DLD1 (cell line): ENCODE results near the gene LEMD1.

Source experiments
- in situ Hi-C: cut with HindIII; loops from 2 replicates; pipeline ENCODE4 v1.10.0; 2017; ENCODE audit warnings: low sequenced_read_pairs

Gene LEMD1, protein sequence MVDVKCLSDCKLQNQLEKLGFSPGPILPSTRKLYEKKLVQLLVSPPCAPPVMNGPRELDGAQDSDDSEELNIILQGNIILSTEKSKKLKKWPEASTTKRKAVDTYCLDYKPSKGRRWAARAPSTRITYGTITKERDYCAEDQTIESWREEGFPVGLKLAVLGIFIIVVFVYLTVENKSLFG

DNA sequence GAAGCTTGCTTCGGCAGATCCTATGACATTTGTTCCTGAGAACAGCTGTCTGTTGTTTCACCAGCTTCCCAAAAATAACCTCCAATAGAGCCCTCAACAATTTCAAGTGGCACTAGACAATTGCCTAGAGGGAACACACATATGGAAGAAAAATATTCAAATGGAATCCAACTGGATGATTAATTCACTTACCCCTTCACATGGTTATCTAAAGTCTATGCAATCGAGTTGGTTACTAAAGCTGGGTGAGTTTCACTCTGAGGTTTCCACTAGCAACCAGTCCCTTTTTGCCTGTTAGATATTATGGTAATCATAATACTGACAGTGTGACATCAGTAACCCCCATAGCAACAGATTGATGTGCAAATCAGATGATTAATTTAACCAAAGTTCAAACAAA, at the start of gene LEMD1:
Gene LEMD1 (minus strand): TSS at position 259 of the 400 bp plus-strand sequence. CDS start 1,520 bp downstream, outside the sequence.
- in situ Hi-C loops = no loop called here

DNA sequence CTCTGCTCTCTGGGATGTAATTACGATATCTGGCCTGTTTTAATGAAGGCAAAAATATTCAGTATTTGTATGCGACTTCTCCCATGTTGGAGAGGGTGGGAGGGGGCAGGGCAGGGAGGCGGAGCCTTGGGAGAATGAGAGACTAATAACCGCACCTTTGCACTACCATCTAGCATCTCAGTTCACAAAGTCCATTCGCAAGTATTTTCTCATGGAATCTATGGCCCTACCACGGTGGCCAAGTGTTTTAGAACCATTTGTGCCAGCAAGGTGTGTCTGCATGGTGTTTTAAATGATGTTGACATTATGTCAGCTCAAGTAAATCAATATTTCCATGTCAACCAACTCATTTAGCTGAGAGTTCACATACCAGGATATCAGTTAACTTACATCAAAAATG, 48.3 kb upstream of the LEMD1 start:
- in situ Hi-C loops = no loop called here

DNA sequence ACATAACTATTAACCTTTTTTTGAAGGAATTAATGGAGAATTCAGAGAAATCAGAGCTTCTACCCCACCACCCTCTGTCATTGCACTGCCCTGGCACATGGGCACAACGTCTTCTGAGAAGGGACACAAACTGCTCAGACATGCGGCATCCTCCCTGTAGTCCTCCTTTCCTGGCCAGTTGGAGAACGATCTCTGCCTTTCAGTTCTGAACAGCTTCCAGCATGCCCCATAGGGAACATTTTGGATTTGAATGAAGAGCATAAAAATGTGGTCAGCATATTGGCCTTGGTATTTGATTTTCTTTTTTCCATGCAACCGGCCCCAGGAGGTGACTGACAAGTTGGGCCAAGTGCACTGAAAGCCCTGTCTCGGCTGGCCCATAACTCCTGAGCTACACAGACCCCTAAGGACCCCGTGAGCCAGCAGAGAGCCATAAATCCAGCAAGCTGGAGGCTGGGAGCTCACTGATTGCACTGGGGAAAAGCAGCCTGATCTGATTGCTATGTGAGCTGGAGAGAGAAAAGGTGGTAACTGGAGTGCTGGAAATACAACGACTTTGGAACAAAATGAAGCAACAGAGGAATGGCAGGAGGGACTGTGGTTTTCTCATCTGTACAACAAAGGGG, 44.9 kb upstream of the LEMD1 start:
- in situ Hi-C loops = no loop called here

DNA sequence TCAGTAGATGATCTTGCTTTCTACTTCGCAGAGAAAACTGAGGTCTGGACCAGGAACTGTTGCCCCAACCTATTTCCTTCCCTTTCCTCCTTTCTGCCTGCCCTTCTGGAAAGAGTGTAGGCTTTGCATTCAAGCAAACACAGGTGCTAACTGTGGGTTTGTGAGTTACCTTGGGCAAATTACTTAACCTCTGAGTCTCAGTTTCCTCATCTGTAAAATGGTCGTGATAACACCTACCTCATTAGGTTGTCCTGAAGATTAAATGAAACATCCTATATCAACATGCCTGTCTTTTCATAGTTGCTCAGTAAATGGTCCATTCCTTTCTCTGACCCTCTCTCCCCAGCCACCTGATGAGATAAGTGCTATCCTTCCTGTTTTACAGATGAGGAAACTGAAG, 43.5 kb upstream of the LEMD1 start:
- in situ Hi-C loops = no loop called here

DNA sequence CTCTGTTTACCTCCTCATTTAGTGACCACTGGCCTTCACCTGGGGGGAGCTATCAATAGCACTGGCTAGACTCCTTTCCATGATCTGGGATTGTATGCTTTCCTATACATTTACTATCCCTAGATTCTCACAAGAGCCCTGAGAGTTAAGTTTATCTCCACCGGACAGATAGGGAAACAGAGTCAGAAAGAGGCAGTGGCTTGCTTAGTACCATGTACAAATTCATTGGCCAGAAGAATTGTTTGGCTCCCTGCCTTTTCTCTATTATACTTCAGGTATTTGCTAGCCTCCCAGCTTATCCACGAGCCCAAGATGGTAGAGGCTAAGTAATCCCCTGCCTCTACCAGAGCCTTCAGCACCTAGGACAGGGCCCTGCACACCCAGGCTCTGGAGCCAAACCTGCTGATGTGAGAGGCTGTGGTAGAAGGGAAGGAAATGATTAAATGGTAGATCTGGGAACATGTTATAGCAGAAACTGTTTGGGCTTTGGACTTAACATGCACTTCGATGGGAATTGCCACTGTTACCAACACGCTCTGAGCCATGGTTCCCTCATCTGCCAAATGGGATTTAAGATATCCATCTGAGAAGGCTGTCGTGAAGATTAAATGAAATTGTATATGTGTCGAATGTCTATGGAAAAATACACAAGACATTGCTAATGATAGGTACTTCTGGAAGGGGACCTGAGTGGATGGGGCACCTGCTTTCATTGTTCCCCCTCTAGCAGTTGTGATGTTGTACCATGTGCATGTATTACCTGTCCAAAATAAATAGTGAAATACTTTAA, 37.1 kb upstream of the LEMD1 start:
- in situ Hi-C loops = no loop called here

DNA sequence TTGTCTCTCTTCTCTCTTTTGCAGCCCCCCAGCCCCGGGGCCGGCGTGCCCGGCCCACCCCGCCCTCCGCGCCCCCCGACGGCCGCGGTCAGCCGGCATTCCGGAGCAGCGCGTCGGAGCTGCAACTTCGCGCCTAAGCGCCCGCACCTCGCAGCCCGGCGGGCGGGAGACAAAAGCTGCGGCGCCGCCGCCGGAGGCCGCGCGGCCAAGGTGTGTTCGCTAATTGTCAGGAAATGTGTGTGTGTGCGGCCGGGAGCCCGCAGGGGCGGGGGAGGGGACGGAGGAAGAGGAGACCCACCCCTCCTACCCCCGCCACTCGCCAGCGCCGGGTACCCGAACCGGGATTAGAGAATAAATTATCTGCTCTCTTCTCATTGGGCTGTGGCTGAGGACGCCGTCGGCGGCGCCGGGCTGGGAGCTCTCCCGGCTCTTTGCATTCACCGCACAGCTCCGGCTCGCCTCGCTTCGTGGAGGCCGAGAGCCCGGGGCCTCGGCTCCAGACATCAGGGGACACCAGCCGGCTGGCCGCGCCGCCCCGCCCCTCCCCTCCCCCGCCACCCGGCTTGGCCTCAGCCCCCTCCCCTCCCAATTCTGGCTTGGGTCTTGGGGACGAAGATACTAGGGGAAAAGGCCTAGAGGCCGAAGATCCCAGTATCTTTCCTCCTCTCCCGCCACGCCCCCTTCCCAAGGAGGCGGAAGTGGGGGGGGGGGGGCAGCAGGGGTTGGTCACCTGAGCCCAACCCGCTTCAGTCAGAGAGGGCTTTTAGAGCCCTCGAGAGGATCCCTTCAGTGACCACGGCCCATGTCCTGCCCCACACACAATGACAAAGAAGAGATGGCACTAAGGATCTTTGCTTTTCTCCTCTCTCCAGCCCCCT, 35.3 kb upstream of the LEMD1 start:
- in situ Hi-C loops = no loop called here

DNA sequence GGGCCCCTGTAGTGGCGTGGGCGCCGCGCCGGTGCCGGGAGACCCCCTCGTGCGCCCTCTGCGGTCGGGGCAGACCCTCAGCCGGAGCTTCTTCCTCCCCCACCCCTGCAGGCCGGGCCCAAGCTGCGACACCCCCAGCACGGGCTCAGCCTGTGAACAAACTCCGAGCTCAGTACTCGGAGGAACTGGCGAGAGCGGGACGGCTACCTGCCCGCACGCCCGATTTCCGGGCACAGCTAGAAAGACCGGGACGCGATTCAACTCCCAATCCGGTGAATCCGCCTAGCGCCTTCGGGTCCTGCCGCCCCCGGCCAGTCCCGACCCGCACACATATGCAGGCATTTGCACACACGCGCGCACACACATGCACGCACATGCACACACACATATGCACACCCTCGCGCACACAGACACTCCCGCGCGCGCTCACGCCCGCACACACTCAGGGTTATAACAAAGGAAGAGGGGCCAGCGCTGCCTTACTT, 34.6 kb upstream of the LEMD1 start:
- in situ Hi-C loops = no loop called here

DNA sequence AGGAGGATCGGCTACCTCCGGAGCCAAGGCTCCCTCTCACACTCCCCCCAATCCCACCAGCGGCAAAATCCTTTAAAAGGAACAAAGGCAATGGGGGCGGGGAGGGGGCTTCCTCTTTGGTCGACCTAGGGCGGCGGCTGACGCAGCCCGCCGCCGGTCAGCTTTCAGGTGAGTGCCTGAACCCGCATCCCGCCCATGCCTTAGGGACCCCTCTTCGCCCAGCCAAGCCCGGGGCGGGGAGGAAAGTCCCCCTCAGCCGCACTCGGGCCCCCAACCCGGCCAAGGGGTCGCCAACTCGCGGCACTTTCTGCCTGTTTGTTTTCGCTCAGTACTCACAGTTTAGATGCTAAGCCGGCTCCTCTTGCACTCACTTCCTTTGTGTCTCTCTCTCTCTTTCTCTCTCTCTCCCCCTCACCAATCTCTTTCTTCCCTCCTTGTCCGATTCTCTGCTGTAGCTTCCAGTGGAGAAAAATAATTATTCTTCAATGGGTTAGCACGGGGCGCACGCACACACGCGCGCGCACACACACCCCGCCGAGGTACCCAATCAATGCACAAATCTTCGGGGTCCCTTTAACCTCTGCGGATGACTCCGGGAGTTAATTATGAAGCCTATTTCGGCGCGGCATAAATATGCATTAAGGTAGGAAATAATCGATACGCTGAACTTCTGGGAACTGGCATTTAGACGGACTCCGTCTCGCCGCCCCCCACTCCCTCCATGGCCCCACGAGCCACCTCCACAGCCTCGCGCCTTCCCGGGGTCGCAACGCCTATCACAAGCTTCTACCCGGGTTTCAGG, 33.9 kb upstream of the LEMD1 start, which contains the start of gene BLACAT1:
Gene BLACAT1 (minus strand): TSS at position 465 of the 802 bp plus-strand sequence.
- in situ Hi-C loops = no loop called here

DNA sequence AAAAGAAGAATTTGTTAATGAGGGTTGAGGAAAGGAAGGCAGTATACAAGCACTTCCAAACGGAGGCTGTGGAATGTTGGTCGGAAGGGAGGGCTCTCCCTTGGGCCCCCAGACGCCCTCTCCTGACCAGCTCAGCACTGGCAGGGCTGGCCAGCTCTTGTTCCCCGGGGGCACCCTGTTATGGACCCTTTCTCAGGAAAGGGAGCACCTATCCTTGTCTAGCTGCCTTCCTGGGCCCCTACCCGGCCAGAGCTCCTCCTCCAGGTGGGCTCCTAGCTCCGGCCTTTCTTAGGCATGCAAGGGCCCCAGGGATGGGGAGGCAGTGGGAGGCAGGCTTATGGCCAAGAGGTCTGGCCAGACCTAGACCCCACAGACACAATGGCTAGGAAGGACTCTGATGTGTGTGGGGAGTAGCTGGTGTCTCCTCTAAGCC, 33.1 kb upstream of the LEMD1 start:
- in situ Hi-C loops = no loop called here

DNA sequence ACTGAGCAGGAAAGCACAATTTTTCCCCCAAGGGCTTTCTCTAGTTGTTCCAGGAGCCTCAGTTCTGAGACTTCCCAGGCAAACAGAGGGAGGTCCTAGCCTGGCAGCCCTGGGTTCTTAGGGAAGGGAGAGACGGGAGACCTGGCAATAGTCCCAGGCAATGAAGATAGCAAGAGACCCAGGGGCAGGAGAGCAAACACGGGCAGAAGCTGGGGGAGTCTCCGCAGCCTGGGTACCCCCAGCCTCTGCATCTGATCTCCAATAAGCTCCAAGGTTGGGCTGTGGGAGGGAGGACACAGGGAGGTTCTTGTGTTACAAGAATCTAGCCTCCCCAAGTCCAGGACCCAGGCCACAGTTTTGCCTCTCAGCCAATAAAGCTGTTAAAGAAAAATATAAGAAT, 31.6 kb upstream of the LEMD1 start:
- in situ Hi-C loops = no loop called here

DNA sequence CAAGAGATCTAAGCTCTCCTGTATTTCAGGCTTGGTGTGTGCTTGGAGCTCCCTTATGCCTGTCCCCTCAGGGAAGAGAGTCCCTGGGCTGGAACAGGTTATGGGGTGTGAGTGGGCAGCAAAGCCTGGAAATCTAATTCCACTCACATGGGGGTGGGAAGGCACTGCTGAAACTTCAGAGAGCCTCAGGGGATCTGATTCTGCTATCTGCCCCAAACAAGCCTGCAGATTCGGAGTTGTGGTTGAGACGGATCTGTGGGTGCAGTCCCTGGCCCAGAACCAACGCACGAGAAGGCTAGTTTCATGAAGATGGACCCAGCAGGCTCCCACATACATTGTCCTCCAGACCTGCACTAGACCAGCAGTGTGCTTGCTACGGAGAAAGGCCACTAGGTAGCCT, 31.1 kb upstream of the LEMD1 start:
- in situ Hi-C loops = no loop called here

DNA sequence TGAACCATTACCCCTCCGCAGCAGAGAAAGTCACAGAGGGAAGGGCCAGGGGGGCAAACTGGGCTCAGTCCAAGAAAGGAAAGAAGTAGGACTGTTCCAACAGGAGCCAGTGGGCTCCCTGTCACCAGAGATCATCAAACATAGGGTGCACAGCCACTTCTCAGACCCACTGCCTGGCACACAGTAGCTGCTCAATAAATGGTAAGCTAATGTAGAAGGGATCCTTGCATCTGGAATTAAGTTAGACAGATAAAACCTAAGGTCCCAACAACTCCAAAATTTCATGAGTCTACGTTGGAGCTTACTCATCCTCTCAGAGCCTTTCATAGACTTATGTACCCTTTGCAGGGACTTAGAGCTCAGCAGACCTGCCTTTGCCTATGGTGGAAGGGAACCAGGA, 30.5 kb upstream of the LEMD1 start:
- in situ Hi-C loops = no loop called here

DNA sequence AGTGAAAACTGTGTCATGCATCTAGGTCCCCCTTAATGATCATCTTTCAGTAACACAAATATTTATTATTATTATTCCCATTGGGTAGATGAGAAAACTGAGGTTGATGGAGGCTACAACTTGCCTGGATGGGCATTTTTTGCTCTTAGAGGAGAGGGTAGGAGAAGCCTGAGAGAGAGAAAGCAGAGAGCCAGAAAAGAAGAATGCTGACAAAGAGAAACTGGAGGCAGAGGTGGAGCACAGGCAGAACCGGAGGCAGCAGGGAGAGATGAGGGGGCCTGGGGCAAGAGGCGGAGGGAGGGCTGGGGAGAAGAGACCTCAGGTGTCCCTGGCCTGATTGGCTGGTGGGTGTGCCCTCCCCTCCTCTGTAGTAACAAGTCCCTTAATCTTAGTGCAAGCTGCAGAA, 29.9 kb upstream of the LEMD1 start:
- in situ Hi-C loops = no loop called here

DNA sequence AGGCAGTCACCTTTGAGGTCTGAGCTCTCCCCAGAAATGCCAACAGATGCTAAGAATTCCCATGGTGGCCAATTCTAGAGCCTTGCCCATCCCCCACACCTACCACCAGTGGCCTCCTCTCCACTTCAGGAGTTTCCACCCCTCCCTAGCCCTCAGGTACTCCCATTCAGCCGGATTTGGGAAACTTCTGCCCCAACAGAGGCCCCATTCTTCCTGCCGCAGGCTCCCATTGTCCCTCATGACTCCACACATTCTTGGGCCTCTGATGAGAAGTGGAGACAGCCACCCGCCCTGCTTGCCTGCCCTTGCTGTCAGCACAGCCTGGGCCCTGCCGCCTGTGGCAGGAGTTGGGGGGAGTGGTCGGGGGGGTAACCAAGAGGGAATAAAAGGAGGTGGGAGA, 29.3 kb upstream of the LEMD1 start:
- in situ Hi-C loops = no loop called here

DNA sequence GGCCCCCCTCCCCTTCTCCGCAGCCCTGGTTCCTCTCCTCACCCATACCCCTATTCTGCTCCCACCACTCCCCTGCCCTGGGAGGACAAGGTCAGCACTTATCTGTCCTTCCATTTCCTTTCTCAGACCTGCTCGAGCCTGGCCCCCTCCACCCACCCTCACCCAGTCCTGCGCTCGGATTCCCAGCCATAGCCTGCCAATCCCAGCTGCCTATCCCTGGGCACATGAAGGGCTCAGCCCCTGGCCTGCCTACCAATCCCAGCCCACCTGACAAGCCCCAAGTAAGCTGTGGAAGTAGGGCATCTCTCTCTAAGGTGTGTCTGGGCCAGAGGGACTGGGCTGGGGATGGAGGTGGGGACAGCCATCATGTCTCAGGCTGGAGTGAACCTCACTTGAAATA, 28.6 kb upstream of the LEMD1 start:
- in situ Hi-C loops = no loop called here

DNA sequence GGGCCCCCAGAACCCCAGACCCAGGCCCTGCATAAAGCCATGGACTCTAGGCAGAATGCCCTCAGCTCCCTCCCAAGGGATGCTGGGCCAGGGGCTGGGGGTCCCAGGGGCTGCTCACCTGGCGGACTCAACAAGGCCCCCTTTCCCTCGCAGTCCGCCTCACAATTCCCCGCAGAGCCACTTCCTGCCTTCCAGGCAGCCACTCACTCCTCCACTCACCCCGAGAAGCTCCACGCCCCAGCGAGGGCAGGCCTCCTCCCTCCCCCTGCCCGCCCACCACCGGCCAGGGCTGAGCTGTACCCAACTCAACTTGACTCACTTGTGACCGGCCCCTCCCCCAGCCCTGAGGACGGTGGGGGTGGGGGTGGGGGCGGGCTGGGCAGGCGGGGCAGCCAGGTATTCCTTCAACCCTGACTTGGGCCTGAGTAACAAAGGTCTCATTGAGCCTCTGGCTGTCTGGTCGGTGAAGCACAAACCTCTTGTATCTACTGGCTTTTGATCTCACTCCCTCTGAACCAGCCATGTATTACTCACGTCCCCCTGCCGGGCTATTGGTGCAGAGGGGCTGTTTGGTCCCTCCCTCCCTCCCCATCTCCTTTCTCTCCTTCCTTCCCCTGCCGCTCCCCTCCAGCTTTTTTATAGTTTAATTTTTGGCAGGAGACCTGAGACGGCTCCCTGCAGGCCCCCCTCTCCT, 28.0 kb upstream of the LEMD1 start:
- in situ Hi-C loops = no loop called here

DNA sequence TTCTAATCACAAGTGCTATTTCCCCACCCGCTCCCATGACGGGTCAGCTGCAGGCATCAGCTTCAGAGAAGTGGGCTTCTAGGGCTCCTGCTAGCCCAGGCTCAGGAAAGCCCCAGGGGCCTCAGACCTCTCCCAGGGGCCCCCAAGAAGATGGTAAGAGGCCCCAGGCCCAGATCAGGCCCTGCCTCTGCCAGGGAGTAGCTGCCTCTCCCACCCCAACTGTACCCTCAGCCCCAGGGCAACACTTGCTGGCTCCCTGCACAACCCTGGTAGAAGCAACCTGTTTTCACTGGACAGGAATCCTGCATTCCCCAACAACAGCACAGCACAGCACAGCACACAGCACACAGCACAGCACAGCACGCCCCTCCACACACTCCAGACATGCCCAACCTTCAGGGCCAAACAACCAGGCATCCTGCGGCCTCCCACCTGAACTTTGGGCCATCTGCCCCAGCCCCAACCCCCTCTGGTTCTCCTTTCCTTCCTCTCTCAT, 27.4 kb upstream of the LEMD1 start:
- in situ Hi-C loops = no loop called here

DNA sequence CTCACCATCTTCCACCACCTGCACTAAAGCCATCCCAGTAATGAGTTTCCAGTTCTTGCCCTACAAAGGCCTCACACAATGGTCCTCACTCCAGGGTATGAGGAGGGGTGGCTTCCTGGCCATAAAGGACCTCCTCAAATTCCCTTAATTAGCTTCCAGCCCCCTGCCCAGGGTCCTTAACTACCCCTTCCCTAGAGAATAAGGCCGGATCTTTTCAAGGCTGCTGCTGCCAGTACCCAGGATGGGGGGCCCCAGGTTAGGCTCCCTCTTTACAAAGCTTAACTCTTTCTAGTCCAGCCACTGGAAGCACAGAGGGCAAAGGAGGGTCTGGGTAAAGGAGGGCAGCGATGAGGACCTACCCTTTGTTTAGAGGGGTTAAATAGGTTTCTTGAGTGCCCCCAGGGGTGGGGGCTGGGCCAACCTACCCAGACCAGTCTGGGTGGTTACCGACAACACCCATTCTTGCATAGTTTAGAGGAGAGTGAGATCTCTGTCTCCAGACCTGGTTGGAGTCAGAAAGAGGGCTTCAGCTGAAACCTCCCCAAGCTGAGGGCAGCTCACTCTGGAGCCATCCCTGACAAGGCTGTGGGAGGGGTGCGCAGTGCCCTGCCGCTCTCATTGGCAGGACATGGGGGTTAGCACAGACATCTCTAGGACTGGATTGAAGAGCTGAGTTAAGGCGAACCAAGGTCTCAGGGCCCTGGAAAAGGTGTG, 26.8 kb upstream of the LEMD1 start:
- in situ Hi-C loops = no loop called here
